GM18867 (cell line): ENCODE results near the gene CR1.
"Not testable (repeated sequence)": the region's sequence is repeated elsewhere in the genome, so short reads cannot be mapped to it uniquely, and the experiment has no call there.

ENCODE experiments used
- ATAC-seq: cut with Tn5 transposase; IDR thresholded peaks from one replicate; pipeline ENCODE4 v1.9.1; 2021; ENCODE audit warnings: mild to moderate bottlenecking, moderate library complexity; ENCODE audit not compliant: unreplicated experiment

CR1 gene

DNA sequence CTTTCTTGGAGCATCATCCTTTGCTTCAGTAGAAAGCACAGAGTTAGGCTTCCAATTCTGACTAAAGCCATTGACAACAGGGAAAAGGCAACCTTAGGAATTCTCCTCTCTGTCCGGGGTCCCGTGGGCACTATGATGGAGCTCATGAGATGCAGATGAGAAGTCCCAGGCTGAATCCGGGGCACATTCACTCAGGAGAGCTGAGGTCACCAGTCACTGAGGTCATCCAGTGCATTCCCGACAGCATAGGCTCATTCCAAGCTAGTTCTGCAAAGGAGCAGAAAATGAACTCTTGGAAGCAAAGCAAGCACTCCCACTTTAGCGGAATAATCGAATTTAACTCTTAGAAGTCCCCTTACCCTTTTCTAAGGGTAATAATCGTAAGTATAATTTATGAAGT lies 6.8 kb downstream of the CR1 start:
- ATAC-seq = no peak

GRCh38 chr1:207503950-207504349 lies 8.0 kb downstream of the CR1 start:
- no peak for ATAC-seq

DNA sequence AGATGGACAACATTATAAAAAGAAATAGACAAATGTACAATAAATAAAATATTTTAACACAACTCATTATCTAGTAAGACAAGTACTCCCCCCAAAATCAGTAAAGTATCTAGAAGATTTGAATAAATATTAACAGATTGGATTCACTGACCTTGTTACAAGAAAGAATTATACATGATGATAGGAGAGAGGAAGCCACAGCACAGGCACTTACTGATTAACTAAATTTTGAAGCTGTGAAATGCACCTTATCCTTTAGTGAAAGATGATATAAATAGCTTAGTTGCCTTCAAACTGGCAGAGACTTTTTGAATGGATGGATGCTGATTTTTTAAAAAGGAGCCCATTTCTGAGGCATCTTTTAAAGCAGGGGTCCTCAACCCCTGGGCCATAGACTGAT lies 8.5 kb downstream of the CR1 start:
- ATAC-seq = no peak

- no peak for ATAC-seq
These were observed 14.5 kb downstream of the CR1 start for GRCh38 chr1:207510444-207510843.

DNA sequence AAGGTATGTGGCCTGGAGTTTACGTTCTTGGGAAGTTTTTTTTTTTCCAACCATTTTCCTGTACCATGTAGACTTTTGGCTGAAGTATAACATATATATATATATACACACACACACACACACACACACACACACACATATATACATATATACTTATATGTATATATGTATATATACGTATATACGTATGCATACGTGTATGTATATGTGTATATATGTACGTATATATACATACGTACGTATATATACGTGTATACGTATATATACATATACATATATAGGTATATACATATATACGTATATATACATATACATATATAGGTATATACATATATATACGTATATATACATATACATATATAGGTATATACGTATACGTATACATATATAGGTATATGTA lies 18.9 kb downstream of the CR1 start:
- ATAC-seq = no peak

- ATAC-seq = no peak
These were observed 20.8 kb downstream of the CR1 start for GRCh38 chr1:207516729-207517128.

DNA sequence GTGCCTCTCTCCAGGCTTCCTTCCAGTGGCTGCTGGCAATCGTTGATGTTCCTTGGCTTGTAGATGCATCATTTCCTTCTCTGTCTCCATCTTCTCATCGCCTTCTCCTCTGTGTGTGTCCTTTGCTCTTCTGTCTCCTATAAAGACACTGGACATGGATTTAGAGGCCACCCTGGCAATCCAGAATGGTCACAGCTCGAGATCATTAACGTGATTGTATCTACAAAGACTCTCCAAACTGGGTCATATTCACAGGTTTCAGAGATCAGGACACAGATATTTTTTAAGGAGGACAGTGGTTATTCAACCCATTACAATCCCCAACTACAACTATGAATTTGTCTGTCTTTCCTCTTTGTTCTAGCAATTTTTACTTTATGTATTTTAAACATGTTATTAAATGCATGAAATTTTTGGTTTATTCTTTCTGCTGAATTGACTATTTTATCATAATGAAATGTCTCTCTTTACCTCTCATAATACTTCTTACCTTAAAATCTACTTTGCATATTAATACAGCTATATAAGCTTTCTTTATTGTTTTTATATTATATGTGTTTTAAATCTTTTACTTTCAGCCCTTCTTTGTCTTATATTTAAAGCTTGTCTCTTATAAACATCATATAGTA lies 22.8 kb downstream of the CR1 start:
- no peak for ATAC-seq

DNA sequence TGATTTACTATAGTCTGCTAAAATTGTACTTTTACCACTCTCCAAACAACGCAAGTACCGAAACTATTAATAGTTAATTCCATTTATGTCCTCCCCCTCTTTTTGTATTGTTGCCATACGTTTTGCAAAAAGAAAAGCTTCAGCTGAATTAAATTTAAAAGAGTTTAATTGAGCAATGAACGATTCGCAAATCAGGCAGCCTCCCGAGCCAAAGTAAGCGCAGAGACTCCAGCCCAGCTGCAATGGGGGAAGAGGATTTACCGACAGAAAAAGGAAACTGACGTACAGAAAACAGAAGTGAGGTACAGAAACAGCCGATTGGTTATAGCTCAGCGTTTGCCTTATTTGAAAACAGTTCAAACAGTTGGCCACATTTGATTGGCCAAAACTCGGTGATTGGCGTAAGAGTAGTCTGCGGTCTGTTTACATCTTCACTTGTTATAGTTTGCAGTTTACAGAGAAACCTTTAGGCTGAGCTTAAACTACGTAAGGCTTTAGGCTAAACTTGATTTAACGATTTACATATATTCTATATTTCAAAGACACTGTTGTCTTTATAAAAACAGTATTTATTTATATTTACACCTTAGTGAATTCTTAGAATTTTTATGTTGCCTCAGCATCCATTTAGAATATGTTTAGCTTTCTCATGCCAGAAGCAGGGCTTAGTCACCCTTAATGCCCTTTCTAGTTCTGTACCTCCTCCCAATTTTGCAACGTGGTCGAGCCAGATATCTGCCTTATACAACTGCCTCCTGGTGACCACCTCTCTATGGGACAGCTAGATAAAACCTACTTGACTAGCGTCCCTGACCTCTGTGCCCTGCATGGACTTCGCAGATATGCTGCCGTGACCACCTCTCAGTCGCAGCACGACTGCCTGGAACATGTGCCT lies 23.8 kb downstream of the CR1 start:
- ATAC-seq = no peak

DNA sequence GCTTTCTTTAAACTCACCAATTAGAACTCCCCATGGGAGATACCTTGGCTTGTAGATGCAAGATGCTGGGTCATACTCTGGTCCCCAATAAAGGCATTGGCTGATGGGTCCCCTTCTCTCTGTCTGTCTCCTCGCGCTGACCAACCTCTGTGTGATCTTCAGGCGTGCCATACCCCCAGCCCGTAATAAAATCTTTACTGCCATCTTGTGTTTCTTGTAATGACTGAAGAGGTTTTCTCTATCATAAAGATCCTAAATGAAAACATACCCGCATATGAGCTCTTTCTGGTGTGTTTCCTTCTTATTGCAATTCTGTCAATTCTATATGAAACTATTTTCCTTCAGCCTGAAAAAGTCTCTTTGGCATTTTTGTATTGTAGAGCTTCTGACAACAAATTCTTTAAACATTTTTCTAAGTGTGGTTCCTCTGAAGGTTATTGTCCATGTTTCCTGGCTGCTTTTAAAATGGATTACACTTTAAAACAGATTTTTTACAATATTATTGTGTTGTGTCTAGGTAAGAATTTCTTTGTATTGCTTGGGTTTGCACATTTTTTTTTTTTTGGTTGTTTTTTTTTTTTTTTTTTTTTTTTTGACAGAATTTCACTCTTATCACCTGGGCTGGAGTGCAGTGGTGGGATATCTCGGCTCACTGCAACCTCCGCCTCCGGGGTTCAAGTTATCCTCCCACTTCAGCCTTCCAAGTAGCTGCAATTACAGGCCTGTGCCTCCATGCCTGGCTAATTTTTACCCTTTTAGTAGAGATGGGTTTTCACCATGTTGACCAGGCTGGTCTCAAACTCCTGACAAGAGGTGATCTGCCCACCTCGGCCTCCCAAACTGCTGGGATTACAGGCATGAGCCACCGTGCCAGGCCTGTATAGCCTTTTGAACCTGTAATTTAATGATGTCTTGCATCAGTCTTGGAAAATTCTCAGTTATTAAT lies 24.7 kb downstream of the CR1 start:
- not testable (repeated sequence) for ATAC-seq

DNA sequence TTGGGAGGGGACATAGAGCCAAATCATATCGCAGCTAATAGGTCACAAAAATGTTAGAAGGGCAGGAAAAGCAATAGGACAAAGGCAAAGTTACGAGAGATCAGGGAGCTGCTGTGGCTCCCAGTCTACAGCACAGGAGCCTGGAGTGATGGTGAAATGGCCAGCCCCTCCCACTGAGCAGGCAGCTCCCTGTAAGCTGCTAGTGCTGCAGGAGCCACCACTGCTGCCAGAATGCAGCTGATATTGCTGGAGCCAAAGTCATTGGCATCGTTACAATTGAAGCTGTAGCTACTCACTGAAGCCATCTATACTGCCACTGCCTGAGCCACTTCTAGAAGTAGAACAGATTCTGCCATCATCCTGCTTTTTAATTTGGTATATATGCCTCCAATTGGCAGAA lies 29.3 kb downstream of the CR1 start:
- ATAC-seq = not testable (repeated sequence)

GRCh38 chr1:207528401-207528800 lies 32.4 kb downstream of the CR1 start:
- not testable (repeated sequence) for ATAC-seq

GRCh38 chr1:207536263-207536662 lies 40.3 kb downstream of the CR1 start:
- ATAC-seq = not testable (repeated sequence)

DNA sequence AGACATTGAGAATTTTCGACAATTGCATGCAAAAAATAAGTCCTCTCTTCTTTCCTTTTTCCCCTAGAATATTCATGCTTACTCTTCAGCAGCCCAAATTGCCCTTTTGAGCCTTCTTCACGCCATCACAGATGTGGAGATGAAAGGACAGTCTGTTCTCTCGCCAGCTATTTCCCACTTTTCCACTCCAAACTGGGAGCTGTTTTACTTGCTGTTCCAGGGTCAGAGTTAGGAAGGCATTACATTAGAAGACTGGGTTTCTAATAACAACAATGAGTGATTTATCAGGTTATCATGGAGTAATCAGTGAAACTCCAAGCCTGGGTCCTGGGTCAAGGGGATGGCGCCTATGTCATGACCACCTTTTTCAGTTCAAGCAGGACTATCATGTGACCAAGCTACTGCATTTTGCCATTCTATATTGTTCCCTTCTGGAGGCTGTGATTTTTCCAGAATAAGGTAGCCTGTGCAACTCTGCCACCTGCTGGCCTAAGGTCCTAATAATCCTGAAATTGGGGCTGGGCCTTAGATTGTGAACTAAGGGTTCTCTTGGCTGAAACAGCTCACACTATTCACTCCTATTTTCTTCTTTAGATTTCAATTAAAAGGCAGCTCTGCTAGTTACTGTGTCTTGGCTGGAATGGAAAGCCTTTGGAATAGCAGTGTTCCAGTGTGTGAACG lies 50.9 kb downstream of the CR1 start:
- ATAC-seq = not testable (repeated sequence)

DNA sequence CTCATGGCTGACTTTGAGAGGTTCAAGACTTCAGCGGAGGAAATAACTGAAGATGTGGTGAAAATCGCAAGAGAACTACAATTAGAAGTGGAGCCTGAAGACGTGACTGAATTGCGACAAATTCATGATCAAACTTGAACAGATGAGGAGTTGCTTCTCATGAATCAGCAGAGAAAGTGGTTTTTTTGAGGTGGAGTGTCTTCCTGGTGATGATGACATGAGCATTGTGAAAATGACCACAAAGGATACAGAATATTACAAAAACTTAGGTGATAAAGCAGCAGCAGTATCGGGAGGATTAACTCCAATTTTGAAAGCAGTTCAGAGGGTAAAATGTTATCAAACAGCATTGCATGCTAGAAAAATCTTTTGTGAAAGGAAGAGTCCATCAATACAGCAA lies 58.9 kb downstream of the CR1 start:
- ATAC-seq = not testable (repeated sequence)

GRCh38 chr1:207565546-207566468 lies 69.8 kb downstream of the CR1 start:
- no peak for ATAC-seq

GRCh38 chr1:207571926-207572325 lies 76.0 kb downstream of the CR1 start:
- not testable (repeated sequence) for ATAC-seq

DNA sequence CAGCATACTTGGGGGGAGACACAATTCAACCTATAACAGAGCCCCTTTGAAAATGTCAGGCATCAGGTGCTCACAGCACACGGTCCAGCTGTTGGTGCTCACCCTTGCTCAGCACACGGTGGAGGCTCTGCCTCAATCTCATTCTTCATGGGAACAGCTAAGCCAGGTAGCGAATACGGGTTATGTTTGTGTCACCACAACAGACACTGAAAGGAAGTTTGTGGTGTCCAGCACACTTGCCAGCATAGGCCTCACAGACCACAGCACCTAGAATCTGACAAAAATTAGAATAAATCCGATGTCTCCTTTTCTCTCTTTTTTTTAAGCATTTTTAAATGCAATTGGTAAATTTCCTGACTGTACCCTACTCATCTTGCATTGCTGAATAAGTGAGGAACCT lies 77.1 kb downstream of the CR1 start:
- not testable (repeated sequence) for ATAC-seq

GRCh38 chr1:207575381-207575780 lies 79.4 kb downstream of the CR1 start:
- not testable (repeated sequence) for ATAC-seq

- ATAC-seq = peak; percentile 19
These were observed 83.0 kb downstream of the CR1 start for GRCh38 chr1:207578796-207579435.
